Activated T-cell treated with anti-CD3 and anti-CD28 coated beads, Interleukin-2, amount 50 U/mL, for 1 hour (primary cell): ENCODE results near the gene CIRBP.
"Not testable (repeated sequence)": the region's sequence is repeated elsewhere in the genome, so short reads cannot be mapped to it uniquely, and the experiment has no call there.

Source experiments
- DNase-seq: peaks from one replicate; pipeline ENCODE4 v3.0.0-alpha.2; 2020

Gene CIRBP

GRCh38 chr19:1315470-1316166 is 46.5 kb downstream of the CIRBP start:
- peak; percentile 45 for DNase-seq

- DNase-seq, result no peak
Measured at GRCh38 chr19:1316466-1316865, 47.3 kb downstream of the CIRBP start.

GRCh38 chr19:1317274-1318003 is 48.3 kb downstream of the CIRBP start:
- DNase-seq, result no peak

GRCh38 chr19:1318678-1319471 is 49.7 kb downstream of the CIRBP start:
- no peak for DNase-seq

- not testable (repeated sequence) for DNase-seq
Measured at GRCh38 chr19:1320282-1320650, 51.1 kb downstream of the CIRBP start.

GRCh38 chr19:1321539-1321938 is 52.4 kb downstream of the CIRBP start:
- no peak for DNase-seq

- no peak for DNase-seq
Measured at GRCh38 chr19:1322198-1322981, 53.3 kb downstream of the CIRBP start.

- DNase-seq, result no peak
Measured at GRCh38 chr19:1324249-1324805, 55.2 kb downstream of the CIRBP start.
